ENCODE results near the gene TNFRSF6B. TPM values are rescaled to one million over a fixed set of nuclear protein-coding genes. Genes with fewer than 3 reads are reported as not detected.

The TNFRSF6B gene
- total RNA-seq, 1 experiment from 2014 or later: not detected

DNA sequence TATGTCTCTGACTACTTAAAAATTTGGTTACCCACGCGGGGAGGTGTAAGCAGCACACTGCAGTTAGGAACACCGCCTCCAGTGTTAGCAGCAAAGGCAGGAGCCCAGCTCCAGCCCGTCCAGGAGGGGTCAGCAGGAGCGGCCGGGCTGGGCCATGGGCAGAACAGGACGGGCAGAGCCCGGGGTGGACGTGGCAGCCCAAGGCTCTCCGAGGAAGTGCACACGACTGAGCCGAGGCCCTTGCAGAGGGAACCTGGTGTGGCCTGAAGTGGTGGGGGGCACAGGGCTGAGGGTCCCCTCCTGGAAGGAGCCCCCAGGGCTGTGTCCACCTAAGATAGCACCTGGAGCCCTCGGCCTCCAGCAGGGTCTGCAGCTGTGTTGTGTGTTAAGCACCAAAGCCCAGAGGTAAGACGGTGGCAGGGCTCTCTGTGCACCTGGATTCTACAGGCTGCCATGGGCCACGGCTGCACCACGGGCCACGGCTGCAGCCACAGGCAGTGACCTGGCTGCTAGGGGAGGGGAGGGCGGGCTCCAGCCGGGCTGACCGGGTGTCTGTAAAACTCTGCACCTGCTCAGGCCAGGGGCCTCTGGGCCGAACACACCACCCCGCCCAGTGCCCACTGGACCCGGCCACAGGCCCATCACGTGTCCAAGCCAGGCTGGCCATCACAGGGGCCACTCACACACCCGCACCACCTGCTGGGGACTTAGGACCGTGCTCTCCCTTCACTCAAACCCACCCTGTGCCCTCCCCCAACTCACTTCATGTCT lies 49.7 kb downstream of the TNFRSF6B start:
- POLR2A ChIA-PET: no interaction called here
- intact Hi-C loops (cut with micrococcal nuclease; ENCODE audit: unreplicated experiment) (no loop called here), in situ Hi-C loops (cut with HindIII; ENCODE audit: low pct_unique_long_range_greater_than_20kb, low sequenced_read_pairs) (no loop called here)
- Histone ChIP-seq H3K4me3 (ENCODE audit: low read depth in 2 of 2, low read length in 2 of 2) (no peak overlapping the region), H3K27ac (ENCODE audit: low read length) (no peak overlapping the region), H3K9me3 (ENCODE audit: control insufficient read depth, insufficient read depth, low read depth, low read length) (no peaks in the 10 kb centered on the region), H3K27me3 (ENCODE audit: control insufficient read depth, insufficient read depth, low read length) (no peaks in the 10 kb centered on the region), H3K4me1 (ENCODE audit: control insufficient read depth, insufficient read depth, low read length) (peaks cover 13% of the 10 kb centered on the region), H3K36me3 (ENCODE audit: control insufficient read depth, insufficient read depth, low read length) (no peaks in the 10 kb centered on the region; the same call in 1 of the 2 replicates)
- CTCF ChIA-PET: no interaction called here
- no TSS peak for BruUV-seq (replicated peaks)
- TF ChIP-seq, protein P1, sequence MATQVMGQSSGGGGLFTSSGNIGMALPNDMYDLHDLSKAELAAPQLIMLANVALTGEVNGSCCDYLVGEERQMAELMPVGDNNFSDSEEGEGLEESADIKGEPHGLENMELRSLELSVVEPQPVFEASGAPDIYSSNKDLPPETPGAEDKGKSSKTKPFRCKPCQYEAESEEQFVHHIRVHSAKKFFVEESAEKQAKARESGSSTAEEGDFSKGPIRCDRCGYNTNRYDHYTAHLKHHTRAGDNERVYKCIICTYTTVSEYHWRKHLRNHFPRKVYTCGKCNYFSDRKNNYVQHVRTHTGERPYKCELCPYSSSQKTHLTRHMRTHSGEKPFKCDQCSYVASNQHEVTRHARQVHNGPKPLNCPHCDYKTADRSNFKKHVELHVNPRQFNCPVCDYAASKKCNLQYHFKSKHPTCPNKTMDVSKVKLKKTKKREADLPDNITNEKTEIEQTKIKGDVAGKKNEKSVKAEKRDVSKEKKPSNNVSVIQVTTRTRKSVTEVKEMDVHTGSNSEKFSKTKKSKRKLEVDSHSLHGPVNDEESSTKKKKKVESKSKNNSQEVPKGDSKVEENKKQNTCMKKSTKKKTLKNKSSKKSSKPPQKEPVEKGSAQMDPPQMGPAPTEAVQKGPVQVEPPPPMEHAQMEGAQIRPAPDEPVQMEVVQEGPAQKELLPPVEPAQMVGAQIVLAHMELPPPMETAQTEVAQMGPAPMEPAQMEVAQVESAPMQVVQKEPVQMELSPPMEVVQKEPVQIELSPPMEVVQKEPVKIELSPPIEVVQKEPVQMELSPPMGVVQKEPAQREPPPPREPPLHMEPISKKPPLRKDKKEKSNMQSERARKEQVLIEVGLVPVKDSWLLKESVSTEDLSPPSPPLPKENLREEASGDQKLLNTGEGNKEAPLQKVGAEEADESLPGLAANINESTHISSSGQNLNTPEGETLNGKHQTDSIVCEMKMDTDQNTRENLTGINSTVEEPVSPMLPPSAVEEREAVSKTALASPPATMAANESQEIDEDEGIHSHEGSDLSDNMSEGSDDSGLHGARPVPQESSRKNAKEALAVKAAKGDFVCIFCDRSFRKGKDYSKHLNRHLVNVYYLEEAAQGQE (IDR thresholded peaks at IDR 0.05; ENCODE audit: insufficient read depth in 1 of 2, low read depth in 2 of 2, low read length in 1 of 2): no peak
- TF ChIP-seq TCF7L2 (IDR thresholded peaks at IDR 0.05; ENCODE audit: low read depth, low read length) (no peak), SIN3A (IDR thresholded peaks at IDR 0.05; ENCODE audit: borderline replicate concordance, insufficient read depth, low read depth, low read length) (no peak), POLR2AphosphoS5 (IDR thresholded peaks at IDR 0.05; ENCODE audit: low read depth, low read length) (no peak)
- TF ChIP-seq, protein P2, sequence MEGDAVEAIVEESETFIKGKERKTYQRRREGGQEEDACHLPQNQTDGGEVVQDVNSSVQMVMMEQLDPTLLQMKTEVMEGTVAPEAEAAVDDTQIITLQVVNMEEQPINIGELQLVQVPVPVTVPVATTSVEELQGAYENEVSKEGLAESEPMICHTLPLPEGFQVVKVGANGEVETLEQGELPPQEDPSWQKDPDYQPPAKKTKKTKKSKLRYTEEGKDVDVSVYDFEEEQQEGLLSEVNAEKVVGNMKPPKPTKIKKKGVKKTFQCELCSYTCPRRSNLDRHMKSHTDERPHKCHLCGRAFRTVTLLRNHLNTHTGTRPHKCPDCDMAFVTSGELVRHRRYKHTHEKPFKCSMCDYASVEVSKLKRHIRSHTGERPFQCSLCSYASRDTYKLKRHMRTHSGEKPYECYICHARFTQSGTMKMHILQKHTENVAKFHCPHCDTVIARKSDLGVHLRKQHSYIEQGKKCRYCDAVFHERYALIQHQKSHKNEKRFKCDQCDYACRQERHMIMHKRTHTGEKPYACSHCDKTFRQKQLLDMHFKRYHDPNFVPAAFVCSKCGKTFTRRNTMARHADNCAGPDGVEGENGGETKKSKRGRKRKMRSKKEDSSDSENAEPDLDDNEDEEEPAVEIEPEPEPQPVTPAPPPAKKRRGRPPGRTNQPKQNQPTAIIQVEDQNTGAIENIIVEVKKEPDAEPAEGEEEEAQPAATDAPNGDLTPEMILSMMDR (IDR thresholded peaks at IDR 0.05): no peak
- ATAC-seq (no peak), DNase-seq (ENCODE audit: low read depth, low spot score) (no peak)

DNA sequence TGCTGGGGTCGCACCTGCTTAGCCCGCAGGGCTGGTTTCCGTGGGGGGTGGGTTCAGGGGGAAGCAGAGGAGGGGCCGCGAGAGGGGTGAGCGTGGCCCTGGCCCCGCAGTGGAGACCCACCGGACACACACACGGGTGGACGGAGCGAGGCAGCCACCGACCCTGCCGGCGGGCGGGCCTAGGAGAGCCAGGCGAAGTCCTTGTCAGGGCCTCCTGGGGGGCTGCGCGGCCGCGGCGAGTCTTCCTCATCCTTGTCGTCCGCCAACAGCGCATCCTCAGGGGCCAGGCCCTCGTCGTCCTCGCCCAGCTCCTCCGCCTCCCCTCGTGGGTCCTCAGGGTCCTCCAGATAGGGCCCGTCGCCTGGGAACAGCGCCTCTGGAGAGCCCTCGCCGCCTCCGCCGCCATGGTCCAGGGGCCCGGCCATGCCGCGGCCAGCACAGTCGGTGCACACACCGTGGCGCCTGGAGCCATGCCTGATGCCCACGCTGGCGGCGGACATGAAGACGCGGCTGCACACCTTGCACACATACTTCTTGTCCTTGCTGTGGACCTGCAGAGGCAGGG lies 50.4 kb downstream of the TNFRSF6B start:
- peaks cover 6% of the 10 kb centered on the region for H3K4me1 ChIP-seq (ENCODE audit: control insufficient read depth, insufficient read depth, low read length)
- BruUV-seq (replicated peaks): no TSS peak
- ChIA-PET POLR2A (no interaction called here), CTCF (no interaction called here)
- H3K36me3 ChIP-seq (ENCODE audit: control insufficient read depth, insufficient read depth, low read length): no peaks in the 10 kb centered on the region; the same call in 1 of the 2 replicates
- ATAC-seq (no peak), DNase-seq (ENCODE audit: low read depth, low spot score) (no peak)
- no peaks in the 10 kb centered on the region for H3K27me3 ChIP-seq (ENCODE audit: control insufficient read depth, insufficient read depth, low read length)
- TF ChIP-seq SIN3A (IDR thresholded peaks at IDR 0.05; ENCODE audit: borderline replicate concordance, insufficient read depth, low read depth, low read length) (no peak), TCF7L2 (IDR thresholded peaks at IDR 0.05; ENCODE audit: low read depth, low read length) (no peak), POLR2AphosphoS5 (IDR thresholded peaks at IDR 0.05; ENCODE audit: low read depth, low read length) (no peak)
- TF ChIP-seq, protein P2 (IDR thresholded peaks at IDR 0.05): no peak
- TF ChIP-seq, protein P1 (IDR thresholded peaks at IDR 0.05; ENCODE audit: insufficient read depth in 1 of 2, low read depth in 2 of 2, low read length in 1 of 2): no peak
- H3K4me3 ChIP-seq (ENCODE audit: low read depth in 2 of 2, low read length in 2 of 2): no peak overlapping the region
- H3K27ac ChIP-seq (ENCODE audit: low read length): no peak overlapping the region
- intact Hi-C loops (cut with micrococcal nuclease; ENCODE audit: unreplicated experiment): no loop called here
- no peaks in the 10 kb centered on the region for H3K9me3 ChIP-seq (ENCODE audit: control insufficient read depth, insufficient read depth, low read depth, low read length)
- in situ Hi-C loops (cut with HindIII; ENCODE audit: low pct_unique_long_range_greater_than_20kb, low sequenced_read_pairs): no loop called here

Measured in Panc1 (cell line).